ENCODE results near the gene GOT2.
"Not testable (repeated sequence)": the region's sequence is repeated elsewhere in the genome, so short reads cannot be mapped to it uniquely, and the experiment has no call there.

GOT2 gene

DNA sequence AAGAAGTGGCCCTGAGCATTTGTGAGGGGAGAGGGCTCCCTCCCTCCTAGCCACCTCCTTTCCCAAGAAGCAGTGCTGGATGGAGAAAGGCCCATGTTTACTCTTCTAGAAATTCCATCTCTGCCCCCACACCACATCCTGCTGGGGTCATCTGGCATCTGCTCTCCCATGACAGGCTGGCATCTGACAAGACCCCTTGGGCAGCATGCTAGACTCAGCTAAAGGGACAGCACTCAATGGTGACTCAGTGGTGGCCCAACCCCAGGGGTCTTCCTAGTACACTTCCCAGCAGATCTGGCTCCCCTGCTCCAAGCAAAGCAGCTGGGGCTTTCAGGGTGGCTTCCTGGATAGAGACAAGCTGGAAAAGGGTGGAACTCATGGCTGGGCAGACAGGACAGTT lies 63.9 kb downstream of the GOT2 start:
- TF ChIP-seq, protein P1, sequence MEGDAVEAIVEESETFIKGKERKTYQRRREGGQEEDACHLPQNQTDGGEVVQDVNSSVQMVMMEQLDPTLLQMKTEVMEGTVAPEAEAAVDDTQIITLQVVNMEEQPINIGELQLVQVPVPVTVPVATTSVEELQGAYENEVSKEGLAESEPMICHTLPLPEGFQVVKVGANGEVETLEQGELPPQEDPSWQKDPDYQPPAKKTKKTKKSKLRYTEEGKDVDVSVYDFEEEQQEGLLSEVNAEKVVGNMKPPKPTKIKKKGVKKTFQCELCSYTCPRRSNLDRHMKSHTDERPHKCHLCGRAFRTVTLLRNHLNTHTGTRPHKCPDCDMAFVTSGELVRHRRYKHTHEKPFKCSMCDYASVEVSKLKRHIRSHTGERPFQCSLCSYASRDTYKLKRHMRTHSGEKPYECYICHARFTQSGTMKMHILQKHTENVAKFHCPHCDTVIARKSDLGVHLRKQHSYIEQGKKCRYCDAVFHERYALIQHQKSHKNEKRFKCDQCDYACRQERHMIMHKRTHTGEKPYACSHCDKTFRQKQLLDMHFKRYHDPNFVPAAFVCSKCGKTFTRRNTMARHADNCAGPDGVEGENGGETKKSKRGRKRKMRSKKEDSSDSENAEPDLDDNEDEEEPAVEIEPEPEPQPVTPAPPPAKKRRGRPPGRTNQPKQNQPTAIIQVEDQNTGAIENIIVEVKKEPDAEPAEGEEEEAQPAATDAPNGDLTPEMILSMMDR (conservative IDR thresholded peaks at IDR 0.05; ENCODE audit: low read depth, low read length), result no peak
- peak; percentile 25 for DNase-seq (ENCODE audit: low read depth)
- H3K4me3 ChIP-seq (ENCODE audit: low read depth, low read length), result no peak overlapping the region

DNA sequence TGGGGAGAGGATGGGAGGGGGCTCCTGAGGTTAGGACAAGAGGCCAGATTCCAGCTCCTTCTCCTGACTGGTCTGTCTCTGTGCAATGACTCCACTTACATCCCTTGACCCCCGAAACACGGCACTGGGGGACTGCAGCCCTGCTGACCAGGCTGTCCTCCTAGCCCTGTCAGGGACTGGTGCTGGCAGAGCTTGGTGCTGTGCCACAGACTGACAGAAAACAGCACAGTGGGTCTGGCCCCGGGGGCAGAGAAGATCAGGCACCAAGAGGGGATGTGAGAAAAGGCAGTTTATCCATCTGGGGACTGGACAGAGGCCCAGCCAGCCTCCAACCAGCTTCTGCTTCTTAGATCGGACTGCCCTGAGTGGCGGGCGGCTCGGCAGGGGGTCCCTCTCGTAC lies 68.9 kb downstream of the GOT2 start:
- no peak overlapping the region for H3K4me3 ChIP-seq (ENCODE audit: low read depth, low read length)
- DNase-seq (ENCODE audit: low read depth), result no peak
- TF ChIP-seq, protein P1 (conservative IDR thresholded peaks at IDR 0.05; ENCODE audit: low read depth, low read length), result no peak

DNA sequence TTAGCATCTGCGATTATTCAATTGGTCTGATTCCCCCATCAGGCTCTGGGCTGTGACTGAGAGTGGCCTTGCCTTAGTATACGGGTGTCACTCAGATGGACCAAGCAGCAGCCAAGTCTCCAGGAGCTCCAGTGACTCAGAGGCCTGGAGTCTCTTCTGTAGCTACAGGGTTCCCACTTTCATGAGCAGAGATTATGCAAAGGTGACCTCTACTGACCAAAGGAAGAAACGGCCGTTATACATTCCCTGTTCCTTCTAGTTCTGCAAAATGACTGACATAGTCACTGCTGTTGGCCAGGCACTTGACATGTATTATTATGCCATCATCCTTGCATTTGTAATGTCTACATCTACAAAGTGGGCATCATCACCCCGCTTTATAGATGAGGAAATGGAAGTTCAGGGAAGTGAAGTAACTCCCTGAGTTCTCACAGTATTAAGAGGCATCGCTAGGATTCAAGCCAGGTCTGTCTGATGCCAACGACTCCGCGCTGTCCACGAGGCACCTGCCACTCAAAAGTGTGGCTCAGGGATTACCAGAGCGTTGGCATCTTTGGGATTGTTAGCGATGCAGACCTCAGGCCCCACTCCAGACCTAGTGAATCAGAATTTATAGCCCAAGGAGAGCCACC lies 72.8 kb downstream of the GOT2 start:
- DNase-seq (ENCODE audit: low read depth), result peak; percentile 94
- TF ChIP-seq, protein P1 (conservative IDR thresholded peaks at IDR 0.05; ENCODE audit: low read depth, low read length), result peak; percentile 72
- no peak overlapping the region for H3K4me3 ChIP-seq (ENCODE audit: low read depth, low read length)

DNA sequence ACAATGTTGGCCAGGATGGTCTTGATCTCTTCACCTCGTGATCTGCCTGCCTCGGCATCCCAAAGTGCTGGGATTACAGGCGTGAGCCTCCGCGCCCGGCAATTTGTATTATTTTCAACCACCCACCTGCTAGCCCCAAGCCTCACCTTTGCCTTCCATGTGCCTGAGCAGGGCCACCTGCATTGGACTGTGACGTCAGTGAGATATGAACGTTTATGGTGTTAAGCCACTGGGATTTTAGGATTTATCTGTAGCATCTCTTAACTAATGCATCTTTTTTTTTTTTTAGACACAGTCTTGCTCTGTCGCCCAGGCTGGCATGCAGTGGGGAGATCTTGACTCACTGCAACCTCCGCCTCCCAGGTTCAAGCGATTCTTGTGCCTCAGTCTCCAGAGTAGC lies 74.2 kb downstream of the GOT2 start:
- not testable (repeated sequence) for DNase-seq (ENCODE audit: low read depth); H3K4me3 ChIP-seq (ENCODE audit: low read depth, low read length)

DNA sequence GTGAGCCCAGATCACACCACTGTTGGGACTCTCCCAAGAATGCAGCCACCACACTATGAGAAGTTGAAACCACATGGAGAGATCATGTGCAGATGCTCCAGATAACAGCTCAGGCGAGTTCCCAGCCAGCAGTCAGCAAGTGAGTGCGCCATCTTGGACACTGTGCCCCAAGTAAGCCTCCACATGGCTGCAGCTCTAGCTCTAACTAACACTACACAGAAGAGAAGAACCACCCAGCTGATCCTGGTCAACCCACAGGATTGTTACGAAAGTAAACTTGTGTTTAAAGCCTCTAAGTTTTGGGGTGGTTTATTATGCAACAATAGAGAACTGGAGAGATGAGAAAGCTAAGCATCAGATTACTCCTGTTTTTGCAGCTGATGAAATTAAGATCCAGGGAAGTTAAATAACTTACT lies 75.3 kb downstream of the GOT2 start:
- TF ChIP-seq, protein P1 (conservative IDR thresholded peaks at IDR 0.05; ENCODE audit: low read depth, low read length), result no peak
- DNase-seq (ENCODE audit: low read depth), result peak; percentile 65

More for the DNA sequence above, 75.3 kb downstream of the GOT2 start:
- H3K4me3 ChIP-seq (ENCODE audit: low read depth, low read length), result no peak overlapping the region
